GM19452 (cell line): Measurements from ENCODE around the gene SMTNL2.
"Not testable (repeated sequence)": the region's sequence is repeated elsewhere in the genome, so short reads cannot be mapped to it uniquely, and the experiment has no call there.

Experiments
- ATAC-seq: cut with Tn5 transposase; IDR thresholded peaks from one replicate; pipeline ENCODE4 v1.9.1; 2021; ENCODE audit not compliant: unreplicated experiment

SMTNL2 gene

DNA sequence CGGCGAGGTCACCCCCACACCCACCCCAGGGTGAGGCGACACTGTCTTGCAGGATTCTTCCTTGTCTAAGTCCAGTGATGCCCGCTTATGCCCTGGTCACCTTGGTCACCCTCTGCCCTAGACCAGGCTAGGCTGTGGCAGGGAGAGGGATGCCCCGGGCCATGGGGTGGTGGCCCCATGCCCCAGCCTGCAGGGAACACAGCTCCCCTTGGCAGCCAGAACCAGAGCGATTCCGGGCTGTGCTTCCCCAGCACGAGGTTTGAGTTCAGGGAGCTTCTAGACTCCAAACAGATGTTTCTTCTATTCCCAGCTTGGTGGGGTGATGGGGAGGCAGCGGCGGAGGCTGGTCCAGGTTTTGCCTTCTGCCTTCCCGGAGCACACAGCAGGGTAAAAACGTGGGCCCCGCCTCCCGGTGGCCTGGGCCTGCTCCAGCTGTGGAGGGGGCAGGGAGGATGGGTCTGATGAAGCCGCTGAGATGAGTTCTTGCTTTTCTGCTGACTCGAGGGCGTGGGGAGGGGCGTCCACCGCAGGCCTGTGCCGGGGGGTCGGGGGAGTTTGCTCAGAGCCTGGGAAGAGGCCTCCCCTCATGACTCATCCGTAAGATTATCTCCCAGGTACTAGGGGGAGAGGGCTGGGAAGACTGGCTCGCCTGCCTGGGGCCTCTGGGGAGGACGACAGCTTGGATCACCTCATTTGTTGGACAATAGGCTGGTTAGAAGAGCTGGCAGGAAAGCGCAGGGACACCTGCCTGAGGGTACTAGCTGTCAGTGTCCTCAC lies 15.4 kb downstream of the SMTNL2 start:
- no peak for ATAC-seq

DNA sequence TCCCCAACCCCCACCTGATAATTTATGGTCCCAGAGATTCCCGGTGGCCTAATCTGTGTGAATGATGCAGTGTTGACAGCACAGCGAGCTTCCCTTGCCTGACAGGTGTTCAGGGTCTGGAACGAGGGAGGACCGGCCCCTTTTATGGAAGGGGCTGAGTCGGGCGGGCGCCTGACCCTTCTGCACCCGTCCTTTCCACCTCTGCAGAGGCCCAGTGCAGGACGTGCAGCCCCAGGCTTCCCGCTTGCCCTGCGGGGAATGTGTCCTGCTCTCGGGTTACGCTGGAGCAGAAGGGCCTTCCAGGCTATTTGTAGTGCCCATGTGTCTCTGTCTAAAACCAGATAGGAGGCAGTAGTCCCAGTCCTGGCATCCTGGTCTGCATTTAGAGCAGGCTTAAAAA lies 16.2 kb downstream of the SMTNL2 start:
- ATAC-seq, result no peak

DNA sequence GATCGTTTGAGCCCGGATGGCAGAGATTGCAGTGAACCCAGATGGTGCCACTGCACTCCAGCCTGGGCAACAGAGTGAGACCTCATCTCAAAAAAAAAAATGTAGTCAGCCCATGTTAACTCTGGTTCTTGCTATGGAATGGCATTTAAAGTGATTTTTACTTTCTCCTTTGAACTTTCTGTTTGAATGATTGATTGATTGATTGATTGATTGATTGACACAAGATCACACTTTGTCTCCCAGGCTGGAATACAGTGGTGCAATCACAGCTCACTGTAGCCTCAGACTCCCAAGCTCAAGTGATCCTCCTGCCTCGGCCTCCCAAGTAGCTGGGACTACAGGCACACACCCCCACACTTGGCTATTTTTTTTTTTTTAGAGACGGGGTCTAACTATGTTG lies 17.0 kb downstream of the SMTNL2 start:
- ATAC-seq, result no peak

DNA sequence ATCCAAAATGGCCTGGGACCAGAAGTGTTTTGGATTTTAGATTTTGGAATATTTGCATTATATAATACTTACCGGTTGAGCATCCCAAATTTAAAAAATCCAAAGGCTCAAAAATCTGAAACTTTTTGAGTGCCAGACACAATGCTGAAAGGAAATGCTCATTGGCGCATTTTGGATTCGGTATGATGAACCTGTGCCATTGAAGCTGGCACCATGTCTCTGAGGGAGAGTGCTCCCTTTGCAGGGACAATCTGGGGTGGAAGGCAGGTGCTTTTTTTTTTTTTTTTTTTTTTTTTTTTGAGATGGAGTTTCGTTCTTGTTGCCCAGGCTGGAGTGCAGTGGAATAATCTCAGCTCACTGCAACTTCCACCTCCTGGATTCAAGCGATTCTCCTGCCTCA lies 17.7 kb downstream of the SMTNL2 start:
- no peak for ATAC-seq

DNA sequence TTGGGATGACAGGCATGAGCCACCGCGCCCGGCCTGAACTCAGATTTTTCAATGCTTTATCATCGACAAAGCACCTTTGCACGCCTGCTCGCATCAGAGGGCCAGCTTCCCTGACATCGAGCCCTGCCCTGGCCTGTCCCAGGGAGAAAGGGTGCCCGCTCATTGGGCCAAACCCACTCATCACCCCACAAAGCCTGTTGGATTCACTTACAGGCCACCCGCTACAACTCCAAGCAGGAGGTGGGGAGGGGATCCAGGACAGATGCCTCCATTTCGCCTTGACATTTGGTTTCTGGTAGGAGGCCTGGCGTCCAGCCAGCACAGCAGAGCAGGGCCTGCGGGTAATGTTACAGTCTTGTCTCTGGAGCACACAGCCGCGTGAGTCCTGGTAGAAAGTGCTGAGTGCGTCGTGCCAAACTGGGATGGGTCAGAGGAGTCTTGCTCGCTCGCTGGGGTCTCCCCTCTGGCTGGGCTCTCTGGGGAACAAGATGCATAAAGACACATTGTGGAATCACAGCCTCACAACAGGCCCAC lies 19.8 kb downstream of the SMTNL2 start:
- no peak for ATAC-seq

DNA sequence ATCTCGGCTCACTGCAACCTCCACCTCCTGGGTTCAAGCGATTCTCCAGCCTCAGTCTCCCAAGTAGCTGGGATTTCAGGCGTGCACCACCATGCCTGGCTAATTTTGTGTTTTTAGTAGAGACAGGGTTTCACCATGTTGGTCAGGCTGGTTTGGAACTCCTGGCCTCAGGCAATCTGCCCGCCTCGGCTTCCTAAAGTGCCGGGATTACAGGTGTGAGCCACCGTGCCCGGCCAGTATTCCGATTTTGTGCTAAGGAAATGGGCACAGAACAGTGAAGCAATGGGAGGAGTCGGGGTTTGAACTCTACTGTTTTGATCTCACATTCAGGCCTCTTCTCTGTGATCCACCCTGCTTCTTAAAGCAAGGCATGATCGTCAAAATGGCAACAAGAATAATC lies 20.4 kb downstream of the SMTNL2 start:
- ATAC-seq, result not testable (repeated sequence)

DNA sequence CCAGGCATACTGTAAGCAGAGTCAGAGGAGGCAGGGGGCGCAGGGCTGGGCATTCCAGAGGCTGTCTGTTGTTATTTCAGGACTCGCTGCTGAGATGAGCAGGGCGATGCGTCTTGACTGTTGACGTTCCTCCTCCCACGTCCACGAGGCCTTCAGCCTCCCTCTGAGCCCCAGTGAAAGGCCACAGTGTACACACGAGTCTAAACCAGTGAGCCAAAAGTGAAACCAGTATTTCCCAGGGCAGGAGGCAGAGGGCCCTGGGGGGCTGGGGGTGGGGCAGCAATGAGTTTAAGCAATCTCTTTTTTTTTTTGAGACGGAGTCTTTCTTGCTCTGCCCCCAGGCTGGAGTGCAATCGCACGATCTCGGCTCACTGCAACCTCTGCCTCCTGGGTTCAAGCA lies 21.5 kb downstream of the SMTNL2 start:
- no peak for ATAC-seq

DNA sequence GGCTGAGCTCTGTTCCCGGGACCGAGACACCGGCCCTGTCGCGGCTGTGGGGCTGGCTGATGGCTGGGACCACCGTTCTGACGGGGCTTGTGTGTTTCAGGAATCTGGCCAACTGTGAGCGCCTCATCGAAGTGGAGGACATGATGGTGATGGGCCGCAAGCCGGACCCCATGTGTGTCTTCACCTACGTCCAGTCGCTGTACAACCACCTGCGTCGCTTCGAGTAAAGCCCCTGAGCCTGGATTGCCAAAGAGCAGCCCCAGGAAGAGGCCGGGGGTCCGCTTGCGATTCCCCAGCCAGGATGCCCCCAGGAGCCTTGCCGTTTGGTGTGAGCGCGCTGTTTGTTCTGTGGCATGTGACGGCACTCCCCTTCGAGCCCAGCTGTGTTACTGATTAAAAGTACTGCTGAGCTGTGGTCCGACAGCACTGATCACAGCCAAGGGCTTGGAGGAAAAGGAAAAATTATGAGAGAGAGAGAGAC lies 23.0 kb downstream of the SMTNL2 start:
- no peak for ATAC-seq

DNA sequence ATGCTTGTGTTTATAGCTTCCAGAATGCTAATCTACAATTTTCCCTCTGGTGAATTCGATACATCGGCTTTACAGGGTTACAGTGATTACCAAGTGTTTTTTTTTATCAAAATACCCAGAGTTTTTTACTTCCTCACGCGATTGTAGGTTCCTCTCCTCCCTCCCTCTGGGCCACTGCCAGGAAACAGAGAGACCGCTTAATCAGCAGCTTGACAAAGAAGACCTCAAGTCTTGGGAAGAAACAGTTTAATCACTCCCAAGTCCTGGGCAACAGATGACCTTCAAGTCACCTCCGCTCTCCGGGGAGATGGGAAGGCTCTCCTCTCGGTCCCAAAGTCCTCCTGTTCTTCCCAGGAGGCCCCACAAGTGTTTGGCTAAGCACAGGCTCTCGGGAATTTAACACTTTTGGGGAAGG lies 23.5 kb downstream of the SMTNL2 start:
- no peak for ATAC-seq

DNA sequence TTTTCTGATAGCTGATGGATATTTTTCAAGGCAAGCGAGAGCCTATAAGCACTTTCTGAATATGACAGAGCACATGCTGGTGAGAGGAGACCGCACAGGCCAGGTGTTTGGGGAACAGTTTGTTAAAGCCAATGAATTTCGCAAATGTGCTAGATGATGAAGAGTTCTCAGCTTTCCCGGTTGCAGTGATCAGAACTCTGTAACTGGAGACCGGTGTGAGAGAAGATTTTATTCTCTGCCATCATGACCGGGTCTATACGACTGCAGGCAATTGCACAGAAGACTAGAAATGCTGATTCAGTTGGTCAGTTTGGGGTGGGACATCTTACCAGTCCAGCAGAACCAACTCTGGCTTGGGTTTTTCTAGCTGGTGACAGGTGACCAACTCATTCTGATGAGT lies 25.4 kb downstream of the SMTNL2 start:
- ATAC-seq, result no peak

DNA sequence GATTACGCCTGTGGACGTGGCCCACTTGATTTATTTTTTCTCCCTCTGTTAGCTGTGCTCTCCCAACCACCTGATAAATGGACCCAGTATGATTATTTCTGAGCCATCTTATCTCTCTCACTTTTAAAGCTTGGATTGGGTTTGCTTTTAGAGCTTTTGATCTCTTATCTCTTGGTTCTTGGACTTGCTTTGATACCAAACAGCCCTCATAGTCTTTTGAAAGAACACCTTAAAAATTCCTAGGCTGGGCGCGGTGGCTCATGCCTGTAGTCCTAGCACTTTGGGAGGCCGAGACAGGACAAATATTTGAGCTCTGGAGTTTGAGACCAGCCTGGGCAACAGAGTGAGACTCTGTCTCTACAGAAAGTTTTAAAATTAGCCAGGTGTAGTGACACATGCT lies 25.8 kb downstream of the SMTNL2 start:
- no peak for ATAC-seq

DNA sequence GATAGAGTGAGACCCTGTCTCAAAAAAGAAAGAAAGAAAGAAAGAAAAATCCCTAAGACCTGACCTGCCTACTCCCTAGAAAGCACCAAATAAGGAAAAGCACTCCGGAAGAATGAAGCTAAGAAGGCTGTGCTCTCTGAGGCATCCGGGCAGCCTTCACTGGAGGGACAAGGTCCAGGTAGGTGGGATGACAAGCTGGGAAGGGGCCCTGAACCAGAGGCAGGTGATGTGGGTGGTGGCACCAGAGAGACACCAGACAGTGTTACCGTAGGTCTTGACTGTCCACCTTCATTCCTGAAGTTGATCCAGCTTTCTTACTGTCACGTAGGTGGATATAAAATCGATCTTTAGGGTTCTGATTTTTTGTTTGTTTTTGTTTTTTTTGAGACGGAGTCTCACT lies 26.3 kb downstream of the SMTNL2 start:
- ATAC-seq, result no peak

DNA sequence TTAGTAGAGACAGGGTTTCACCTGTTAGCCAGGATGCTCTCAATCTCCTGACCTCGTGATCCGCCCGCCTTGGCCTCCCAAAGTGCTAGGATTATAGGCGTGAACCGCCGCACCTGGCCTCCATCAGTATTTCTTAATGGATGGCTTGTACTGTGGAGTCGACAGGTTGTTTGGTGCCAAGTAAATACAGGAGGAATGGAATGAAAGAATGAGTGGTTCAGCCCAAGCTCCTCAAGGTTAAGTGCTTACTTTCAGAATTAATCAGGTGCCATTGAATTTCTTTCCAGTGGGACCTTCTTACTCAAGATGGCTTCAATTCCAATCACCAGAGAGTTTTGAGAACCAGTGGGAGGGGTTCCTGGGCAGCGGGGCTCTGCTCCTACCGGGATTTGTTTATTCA lies 32.1 kb downstream of the SMTNL2 start:
- no peak for ATAC-seq

DNA sequence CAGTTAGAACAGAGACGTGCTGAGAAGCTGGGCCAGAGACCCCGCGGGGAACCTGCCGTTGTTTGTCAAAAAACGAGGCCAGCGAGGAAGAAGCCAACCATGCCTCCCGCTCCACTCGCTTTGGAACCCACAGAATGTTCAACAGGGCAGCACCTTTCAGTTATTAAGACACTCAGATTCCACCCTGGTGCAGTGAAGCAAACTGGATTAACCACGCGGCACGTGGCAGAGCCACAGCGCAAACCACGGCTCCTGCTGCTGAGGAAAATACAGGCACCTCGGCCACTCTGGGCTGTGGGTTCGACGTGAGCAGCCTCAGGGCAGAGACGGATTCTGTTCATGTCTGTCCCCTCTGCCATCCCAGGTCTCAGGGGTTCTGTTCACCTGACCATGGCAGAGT lies 32.8 kb downstream of the SMTNL2 start:
- ATAC-seq, result no peak

DNA sequence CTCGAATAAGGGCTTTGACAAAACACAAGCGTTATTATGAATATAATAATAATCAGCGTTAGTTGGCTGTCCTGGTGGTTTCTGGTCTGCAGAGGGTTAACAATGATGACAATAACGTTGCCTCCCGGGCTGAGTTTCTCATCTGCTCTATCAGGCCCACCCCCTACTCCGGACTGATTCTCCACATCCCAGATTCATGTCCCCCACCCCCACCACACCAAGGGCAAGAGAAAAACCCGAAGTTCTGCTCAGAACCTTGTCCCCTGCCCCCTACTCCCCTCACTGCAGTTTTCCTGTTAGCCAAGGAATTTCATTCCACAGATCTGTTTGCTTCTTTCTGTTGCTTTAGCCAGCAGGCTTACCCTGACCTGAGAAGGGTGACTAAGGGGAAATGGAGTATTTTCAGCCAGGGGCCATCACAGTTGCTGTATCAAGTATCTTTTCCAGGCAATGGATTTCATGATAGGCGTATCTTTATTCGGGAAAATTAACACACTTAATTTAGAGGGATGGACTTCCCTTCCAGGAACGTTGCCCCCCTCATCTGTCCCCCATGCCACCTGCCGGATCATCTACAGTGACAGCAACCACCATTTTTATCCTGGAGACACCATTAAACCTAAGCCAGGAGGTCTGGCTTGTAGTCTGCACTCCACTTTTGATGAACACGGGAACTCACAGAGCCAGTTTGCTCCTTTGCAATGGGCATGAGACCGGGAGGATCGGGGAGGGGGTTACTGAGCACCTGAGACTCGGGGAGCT lies 33.4 kb downstream of the SMTNL2 start:
- no peak for ATAC-seq

DNA sequence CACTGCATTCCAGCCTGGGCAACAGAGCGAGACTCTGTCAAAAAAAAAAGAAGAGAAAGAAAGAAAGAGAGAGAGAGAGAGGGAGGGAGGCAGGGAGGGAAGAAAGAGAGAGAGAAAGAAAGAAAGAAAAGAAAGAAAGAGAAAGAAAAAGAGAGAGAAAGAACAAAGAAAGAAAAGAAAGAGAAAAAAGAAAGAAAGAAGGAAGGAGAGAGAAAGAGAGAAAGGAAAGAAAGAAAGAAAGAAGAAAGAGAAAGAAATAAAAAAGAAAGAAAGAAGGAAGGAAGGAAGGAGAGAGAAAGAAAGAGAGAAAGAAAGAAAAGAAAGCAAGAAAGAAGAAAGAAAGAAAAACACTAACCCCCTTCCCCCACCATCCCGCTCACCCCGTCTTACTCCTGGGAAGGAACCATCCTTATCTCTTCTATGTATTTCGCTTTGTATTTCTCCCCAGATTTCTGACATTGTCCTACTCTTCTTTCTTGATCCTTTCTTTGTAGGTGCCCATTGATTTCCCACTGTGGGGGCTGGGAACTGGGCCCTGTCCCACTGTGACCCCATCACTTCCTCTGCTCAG lies 36.3 kb downstream of the SMTNL2 start:
- ATAC-seq, result no peak

DNA sequence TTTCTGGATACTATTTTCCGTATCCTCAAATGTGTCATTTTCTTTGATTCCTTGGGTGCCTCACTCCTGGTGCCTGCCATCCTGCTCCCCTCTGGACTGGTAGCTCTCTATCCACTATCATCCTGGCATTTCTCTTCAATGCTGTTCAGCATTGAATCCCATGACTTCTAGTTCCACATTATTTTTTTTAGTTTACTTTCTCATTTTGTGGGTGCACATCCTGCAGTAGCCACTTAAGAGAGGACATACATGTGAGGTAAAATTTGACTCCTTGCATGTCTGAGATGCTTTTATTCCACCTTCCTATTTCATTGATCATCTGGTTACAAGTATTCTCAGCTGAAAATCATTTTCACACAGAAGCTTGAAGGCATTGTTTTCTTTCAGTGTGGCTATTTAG lies 38.0 kb downstream of the SMTNL2 start:
- no peak for ATAC-seq

DNA sequence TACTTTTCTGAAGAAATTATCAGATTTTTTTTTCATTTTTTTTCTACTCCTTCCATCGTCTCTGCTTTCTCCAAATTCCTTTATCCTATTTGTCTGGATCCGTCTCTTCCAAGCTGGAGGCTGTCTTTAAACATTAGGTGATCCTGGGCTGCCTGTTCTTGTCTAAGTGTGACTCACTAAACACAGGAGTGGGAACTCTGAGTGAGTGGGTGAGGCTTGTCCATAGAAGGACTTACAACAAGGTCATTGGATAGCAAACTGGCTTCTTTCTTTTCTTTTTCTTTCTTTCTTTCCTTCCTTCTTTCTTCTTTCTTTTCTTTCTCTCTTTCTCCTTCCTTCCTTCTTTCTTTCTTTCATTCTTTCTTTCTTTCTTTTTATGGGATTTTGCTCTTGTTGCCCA lies 38.9 kb downstream of the SMTNL2 start:
- ATAC-seq, result no peak

DNA sequence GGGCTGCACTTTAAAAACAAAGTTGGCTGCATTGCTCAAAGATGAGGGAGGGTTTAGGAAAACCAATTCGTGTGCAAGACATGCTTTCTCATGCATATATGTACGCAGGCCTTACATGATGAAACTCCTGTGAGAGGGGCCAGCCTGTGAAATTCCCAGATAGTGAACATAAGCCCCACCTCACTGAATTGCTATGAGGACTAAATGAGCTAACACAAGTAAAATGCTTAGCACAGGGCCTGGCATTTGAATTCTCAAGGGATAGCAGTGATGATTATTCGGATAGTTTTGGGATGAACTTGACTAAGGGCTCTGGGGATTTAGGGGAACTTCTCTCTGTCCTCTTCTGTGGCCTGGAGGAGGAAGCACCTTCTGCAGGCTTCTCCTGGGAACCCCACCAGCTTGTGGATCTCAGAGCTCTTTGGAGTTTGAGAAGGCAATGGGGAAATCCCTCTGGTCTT lies 40.2 kb downstream of the SMTNL2 start:
- ATAC-seq, result not testable (repeated sequence)

DNA sequence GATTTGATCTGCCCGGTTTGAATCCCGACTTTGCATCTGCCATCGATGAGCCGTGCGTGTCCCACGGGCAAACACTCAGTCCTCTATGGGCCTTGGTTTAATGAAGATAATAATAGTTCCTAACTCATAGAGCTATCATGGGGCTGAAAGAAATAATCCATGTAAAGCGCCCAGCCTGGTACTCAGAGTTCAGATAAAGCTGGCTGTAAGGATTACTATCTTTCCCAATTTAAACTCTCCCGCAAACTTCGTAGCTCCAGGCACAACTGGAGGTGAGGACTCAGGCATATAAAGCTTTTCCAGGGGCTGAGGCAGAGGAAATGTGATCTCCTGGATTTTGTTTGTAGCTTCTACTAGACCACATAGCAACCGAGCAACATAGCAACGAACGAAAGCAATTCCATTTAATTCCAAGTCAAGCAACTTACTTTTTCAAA lies 40.9 kb downstream of the SMTNL2 start:
- no peak for ATAC-seq

DNA sequence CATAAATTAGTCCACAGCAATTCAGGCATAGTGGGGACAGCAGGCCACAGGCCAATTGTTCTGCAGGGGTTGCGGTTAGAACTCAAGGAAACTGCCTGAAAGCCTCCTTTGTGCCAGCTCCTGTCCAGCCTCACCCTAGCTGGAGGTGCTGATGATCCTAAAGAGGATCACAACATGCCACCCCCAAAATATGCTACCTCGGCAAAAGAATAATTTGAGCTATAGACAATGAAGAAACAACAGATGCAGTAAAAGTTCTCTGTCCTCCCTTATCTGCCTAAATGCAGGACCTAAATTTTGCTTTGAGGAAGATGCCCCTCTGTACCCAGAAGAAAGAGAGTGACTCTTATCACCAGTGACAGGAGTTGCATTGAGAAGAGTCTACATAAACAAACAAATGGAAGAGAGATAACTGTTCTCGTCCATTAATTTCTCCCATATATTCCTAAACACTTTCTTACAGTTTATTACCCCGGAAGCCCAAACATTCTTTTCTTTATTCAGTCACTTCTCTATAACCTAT lies 42.5 kb downstream of the SMTNL2 start:
- no peak for ATAC-seq
